Activated CD8-positive, alpha-beta memory T cell treated with anti-CD3 and anti-CD28 coated beads for 1 hour (primary cell): ENCODE measurements around the gene NAP1L5.

Experiments used
- DNase-seq, 2 donors: peaks; one replicate each; pipeline ENCODE4 v3.0.0-alpha.2; 2020; ENCODE audit warnings: low read depth in 1 of 2; ENCODE audit errors: extremely low read depth in 1 of 2

NAP1L5 gene, protein sequence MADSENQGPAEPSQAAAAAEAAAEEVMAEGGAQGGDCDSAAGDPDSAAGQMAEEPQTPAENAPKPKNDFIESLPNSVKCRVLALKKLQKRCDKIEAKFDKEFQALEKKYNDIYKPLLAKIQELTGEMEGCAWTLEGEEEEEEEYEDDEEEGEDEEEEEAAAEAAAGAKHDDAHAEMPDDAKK

DNA sequence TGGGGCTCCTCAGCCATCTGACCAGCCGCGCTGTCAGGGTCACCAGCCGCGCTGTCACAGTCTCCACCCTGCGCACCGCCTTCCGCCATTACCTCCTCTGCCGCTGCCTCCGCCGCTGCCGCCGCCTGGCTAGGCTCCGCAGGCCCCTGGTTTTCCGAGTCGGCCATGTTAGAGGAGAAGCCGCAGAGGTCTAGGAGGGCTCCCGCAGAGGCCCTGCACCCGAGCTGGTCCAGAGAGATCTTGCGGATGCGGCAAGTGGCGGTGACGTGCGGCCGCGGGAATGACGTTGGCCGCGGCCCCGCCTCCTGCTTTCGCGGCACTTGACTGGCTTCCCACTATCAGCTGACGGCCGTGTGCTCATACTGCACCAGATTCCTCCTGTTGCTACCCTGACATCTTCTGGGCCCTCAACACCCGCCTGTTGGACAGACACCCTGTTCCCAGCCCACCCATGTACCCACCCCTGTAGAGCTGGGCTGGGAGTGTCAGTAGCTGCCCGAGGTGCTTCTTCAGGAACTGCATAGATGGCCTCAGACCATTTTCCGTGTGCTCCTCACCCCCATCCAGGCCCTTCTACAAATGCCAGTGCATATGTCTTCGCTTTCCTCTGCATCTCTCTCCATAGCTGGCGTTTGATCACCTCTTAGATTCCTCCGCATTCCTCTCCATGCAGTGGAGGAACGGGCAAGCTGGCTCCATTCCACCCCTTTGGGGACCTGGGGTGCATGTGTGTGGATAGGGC lies at the start of gene NAP1L5:
NAP1L5 (minus strand) TSS at position 242 of the 742 bp plus-strand sequence; CDS start at position 167, 75 bp downstream.
- peak; percentile 37 to 44 for DNase-seq

DNA sequence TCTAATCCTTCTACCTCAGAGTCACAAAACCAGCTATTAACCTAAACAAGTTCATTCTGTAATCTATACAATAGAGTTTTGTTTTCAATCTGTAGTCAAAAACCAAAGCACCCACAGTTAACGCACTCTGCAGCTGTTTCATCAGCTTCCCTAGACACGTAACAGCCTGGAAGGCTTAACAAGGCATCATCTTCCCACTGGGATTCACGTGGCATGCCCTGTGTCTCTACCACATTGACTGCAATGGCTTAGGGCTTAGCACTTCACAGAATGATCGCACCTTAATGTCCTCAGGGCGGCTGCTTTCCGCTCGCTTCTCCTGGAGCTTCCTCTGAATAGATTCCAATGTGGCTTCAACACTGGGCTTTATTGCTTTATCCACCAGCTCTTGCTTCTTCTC lies 49.7 kb upstream of the NAP1L5 start:
- no peak for DNase-seq

DNA sequence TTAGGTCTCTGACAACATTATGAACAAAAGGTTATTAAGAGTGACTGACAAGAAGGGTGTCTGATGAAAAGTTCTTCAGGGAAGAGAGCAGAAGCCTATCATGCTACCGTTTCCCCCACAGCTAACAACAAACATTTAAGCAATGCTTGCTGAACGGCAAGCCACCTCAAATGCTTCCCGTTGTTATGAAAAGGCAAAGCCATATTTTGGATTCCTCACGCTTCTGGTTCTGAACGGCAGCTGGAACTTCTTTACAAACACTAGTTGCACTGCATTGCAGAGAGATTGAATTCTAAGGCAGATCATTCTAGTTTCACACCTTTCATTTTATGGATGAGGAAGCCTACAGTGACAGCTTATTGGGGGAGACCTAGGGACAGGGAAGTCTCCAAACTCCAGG lies 48.6 kb upstream of the NAP1L5 start:
- DNase-seq, result no peak

DNA sequence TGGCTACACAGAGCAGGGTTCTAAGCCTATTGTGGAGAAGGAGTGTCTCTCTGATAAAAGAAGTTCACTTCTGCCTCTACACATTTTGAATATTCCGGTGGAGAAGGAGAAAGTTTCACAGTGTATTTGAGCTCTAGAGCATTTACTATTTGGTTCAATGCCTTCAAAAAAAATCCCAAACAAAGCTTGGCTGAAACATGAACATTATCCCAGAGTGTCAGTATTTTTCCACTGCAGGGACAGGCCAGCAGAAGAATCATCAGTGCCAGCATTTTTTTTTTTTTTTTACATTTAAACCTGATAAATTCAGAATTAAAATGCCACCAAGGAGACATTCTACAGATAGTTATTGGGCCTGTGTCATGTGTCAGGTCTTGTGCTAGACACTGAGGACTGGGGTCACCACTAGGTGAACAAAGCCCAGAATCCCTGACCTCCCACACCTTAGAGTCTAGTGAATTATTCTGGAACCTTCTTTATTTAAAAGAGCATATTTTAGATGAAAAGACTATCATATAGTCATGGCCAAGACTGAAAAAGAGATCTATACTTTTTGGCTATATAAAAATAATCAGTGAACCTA lies 48.0 kb upstream of the NAP1L5 start:
- DNase-seq, result no peak

DNA sequence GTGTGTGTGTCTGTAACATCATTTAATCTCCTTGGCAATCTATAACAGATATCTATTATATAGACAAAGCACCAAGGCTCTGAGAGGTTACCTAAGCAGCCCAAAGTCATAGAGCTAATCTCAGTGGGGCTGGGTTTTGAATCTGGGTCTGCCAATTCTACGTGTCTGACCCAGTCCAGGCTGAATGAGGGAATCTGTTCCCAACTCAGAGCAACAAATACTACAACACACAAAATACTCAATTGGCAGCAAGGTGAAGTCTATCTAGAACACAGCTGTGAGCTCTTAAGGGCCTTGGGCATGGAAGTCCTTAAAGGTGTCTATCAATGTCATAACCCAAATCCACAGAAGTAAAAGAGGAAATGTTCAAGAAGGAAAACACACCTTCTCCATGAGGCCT lies 47.5 kb upstream of the NAP1L5 start:
- DNase-seq, result no peak

DNA sequence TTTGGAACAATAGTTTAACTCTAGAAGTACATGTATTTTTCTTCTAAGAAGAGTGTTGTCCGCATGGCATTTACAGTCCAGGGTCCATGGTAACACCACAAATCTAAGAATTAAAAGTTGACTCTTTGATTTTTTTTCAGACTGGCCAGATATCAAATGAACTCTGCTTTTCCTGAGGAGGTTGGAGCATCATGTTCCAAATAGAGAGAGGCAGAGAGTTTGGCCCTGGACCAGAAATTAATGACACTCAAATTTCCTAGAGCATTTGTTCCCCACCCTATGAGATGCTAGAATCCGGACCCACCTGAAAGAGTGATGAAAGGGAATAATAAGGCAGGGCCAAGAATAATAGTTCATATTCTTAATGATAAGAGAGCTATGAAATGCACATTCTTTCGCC lies 47.0 kb upstream of the NAP1L5 start:
- no peak for DNase-seq

DNA sequence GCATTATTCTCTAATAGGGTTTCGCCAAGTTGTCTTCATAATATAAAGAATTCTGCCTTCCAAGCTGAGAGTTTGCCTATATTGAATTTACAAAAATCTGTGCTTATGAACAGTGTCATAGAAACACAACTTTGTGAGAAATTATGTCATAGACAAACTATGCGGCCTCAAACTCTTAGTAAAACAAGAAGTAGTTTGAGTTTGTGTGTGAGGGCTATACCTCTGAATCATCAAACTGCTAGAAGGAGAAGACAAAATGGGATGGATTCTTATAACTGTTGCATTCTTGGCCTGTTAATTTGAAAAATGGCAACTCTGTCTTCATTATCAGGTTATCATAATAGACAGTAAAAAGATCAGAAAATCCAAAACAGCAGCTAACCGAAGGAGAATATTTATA lies 46.1 kb upstream of the NAP1L5 start:
- no peak for DNase-seq

DNA sequence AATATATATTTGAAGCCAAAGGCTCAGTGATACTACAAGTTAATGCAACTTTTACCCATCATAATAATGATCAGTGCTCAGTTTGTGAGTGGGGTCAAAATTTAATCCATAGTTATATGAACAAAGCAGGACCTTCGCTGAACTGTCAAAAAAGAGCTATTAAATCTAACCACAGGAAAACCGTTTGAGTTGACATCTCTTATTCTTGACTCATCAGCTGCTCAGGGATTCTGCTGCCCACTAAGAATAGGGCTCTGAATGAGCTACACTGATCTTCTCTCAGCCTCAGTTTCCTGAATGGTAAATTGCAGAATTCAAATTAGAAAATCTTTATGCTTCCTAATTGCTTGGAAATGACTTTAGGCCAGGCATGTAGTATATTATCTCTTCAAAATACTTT lies 44.9 kb upstream of the NAP1L5 start:
- DNase-seq, result no peak

DNA sequence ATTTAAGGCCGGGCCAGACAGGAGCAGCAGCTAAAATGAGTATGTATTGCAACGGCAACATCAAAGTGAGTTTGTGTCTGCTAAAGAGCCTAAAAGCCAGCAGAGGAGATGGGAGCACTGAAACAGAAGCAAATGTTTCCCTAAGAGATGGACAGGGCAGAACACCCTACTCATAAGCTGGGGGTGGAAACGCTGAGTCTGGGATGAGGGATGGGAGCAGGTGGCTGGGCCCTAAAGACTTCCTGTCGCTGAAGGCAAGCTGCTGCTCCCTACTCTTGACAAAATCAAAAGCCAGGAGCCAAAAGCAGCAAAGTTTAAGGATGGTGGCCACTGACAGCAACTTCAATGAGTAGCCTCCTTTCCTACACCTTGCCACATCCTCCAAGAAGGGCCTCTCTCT lies 40.6 kb upstream of the NAP1L5 start:
- no peak for DNase-seq

DNA sequence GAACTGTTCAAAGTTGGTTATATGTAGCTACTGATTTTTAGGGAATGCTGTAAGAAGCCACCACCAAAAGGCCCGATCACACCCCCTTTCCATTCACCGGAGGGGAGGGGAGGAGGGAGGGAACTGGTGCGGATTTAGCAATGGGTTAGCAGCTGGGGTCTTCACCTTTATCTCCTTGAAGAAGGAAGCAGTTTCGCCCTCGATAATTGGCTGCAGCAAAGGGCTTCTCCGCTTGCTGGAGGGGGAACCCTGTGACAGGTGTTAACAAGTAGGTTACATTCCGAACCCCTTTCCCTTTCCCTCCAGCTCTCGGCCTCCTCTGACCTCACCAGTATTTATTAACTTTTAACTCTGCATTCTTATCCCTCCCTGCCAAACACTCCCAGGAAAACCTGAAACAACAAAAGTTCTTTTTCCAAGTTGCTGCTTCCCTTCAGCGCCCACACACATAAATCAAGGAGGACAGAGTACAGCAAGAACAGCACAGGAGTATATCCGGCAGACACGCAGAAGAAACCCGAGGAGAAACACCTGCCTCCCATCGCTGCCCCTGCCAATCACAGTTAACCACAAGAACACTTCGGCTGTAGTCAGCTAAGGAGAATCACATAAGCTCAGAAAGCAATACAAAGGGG lies 39.8 kb upstream of the NAP1L5 start:
- no peak for DNase-seq

DNA sequence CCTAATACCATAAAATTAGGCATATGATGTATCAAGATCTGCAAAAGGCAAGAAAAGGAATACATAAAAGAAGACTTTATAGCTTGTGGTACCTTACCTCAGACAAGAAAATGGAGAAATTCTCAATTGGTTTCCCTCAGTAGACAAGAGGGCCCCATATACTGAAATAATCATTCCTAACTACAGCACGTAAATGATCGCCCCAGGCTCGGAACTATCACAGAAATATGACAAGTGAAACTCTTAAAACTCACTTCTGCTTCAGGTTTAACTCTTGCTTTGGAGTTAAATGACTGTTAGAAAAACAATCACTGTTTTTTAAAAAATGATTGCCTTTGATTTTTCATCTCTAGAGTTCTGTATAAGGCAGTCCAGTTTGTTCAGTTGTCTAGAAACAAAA lies 38.6 kb upstream of the NAP1L5 start:
- DNase-seq, result no peak

DNA sequence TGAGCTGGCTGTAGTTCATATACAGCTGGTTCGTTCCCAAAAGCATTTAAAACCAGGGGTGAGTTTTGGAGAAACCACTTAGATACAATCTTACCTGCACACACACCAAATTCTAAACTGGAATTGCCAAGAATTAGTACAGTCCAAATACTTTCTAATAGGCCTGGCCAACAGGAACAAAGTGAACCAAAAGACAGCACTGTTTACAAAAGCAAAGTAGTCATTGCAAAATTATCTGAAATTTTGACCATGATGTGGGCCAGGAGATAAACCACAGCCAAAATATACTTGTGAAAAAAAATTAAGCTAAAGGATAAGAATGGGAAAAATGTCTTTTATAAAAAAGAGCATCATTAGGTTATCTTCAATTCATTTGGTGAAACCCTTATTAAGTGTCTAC lies 37.9 kb upstream of the NAP1L5 start:
- DNase-seq, result no peak

DNA sequence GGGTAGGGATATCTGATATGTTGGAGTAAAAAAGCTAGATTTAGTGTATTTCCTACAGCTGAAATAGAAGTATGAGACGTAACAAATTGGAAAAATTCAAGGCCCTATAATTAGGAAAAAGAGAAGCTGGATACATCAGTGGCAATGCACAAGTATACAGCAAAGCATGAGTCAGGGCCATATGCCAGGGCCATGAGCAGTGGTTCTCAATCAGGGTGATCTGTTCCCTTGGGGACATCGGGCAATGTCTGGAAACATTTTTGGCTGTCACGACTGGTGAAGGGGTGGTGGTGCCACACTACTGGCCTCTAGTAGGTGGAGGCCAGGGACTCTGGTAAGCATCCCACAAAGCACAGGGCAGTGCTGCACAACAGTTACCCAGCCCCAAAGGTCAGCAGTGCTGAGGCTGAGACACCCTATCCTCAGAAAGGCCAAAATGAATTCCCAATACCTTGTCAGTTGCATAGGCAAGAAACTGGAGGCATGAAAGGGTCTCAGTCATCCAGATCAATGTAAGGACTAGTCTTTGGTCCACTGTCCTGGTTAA lies 36.8 kb upstream of the NAP1L5 start:
- no peak for DNase-seq

DNA sequence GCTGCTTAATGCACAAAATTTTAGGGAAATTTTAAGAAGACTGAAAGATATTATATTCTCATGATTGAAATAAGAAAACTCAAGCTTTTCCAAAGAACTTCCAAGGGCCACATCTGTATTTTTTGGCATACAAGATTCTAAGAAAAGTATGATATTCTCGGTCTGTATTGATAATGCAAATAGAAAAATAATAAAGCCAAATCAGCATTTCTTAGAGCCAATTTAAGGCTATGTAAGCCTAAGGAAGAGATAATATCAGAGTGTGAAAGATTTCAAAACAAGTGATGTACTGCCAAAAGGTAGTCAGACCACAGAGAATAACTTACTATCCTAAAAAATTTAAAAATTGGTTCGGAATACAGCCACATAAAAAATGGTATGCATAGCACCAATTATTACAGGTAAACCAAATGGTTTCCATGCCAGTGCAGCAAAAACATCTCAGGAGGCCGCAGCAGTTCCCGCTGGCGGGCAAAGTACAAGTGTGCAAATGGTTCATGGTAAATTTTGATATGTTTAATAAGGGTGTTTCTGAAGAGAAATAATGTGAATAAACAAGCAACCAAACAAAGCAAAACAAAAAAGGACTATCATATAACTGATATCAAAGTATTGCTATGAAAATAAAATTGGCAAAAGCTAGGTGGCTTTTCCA lies 35.2 kb upstream of the NAP1L5 start:
- DNase-seq, result no peak

DNA sequence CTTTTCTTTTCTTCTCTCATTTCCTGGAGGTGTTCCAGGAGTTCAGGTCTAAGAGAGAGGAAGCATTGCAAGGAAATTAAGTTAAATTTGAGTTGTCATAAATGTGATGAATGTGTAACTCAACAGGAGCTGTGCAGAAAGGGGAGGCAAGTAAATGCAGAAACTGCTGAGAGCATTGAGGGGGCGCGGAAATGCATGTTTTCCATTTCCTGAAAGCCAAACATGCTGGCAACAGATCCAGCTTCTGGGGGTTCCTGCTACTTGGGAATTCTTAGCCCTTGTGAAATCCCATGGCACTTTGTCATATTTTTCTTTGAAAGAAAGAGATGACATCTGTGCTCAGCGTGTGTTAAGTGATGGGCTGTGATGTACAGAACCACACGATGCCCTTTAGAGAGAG lies 33.8 kb upstream of the NAP1L5 start:
- DNase-seq, result no peak

DNA sequence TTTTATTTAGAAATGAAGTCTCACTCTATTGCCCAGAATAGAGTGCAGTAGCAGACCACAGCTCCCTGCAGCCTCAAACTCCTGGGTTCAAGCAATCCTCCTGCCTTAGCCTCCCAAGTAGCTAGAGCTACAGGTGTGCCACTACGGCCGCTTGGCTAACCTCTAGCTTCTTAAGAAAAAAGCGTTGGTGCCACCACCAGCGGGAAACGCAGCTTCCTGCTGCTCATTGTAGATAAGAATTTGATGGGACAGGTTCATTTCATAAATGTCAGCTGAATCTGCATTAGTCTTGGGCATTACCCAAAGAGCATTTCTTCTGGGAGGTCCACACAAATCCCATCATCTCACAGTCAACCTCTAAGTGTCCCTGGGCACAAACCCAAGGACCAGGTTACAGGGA lies 33.2 kb upstream of the NAP1L5 start:
- DNase-seq, result no peak

DNA sequence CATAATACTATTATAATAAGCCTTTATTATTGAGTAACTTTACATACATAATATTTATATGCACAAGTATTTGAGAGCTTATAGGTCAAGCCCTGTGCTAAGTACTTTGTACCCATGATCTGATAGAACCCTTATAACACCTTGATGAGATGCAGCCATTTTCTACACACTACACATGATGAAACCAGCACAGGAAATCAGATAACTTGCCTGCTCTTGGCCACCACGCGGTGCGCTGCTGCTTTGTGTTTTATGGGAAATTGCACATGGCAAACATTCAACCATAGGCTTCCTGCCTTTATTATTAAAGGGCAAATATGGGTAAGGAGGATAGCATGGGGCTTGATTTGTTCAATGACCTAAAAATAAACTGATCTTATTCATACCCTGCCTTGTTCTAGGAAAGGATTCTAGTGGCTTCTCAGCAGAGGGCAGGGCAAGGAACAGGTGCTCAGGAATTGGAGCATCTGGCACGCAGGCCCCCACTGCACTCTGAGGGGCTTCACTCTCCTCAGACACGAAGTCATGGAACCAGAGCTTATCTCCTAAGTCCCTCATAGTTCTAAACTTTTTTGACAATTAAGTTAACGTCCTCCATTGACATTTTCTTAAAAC lies 31.6 kb upstream of the NAP1L5 start:
- DNase-seq, result no peak

DNA sequence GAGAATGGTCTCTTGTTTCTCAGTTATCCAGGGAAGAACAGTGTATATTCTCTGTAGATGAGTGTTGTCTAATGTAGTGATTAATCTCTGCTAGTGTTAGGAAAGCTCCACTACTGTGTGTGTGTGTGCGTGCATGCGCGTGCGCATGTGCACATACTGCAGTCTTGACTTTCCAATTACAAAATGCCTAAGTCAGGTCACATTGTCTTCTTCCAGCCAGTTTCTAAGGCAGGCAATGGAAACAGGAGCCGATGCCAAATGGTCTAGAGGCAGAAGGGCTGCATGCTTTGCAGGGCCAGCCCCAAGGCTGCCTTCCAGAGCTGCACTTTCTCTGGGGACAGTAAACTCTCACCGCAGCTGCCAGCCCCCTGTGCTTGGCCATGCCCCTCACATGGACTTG lies 30.5 kb upstream of the NAP1L5 start:
- DNase-seq, result no peak

DNA sequence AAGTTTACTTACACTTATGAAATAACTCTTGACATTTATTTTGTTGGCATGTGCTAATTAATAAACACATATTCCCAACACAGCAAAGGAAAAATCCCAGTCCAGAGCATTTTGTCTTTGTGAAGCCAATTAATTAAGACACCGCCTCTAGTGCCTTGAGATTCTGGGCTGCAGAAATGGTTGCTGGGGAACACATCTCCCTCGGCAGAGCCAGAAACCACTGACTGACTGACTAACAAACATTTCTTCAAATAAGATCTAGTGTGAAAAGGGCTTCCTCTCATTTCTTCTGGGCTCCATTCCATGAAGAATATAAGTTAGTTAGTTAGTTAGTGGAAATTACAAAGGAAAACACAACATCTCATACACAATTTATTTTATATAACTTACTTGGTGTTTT lies 28.4 kb upstream of the NAP1L5 start:
- DNase-seq, result no peak

DNA sequence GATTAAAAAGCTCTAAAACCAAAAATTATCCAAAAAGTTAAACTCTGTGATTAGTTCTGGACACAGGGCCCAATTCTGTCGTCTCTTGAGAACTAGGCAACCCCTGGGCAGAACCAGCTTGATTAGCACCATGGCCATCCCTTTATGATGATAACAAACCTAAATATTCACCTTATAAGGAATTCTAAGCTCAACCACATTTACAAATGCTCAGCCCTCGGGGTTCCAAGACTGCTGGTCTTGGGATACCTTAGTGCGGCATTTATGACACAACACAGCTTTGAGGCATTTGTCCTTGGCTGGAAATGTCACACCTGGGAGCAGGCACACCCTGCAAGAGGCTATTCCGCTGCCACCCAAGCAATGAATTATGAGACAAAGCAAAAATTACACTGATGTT lies 27.5 kb upstream of the NAP1L5 start:
- no peak for DNase-seq

DNA sequence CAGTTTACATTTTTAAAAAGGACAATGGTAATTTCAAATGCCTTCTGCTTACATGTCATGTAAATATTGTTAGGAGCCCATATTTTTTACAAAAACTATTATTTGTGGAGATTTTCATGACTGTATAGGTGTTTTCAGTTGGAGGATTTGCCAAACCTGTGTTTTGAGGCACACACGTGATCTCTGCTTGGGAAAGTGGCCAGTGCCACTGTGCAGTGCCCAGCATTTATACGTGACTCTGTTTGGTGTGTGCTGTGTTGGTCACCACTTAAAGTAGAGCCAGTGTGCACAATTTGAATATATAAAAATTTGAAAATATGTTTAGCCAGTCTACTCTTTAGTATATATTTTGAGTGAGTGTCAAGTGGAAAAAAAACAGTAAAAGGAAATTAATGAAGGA lies 26.8 kb upstream of the NAP1L5 start:
- no peak for DNase-seq
